HG03442 (cell line): ENCODE results near the gene TRIP6.
"Not testable (repeated sequence)": the region's sequence is repeated elsewhere in the genome, so short reads cannot be mapped to it uniquely, and the experiment has no call there.

ENCODE experiments used
- ATAC-seq: cut with Tn5 transposase; IDR thresholded peaks from one replicate; pipeline ENCODE4 v1.9.1; 2021; ENCODE audit warnings: mild to moderate bottlenecking, moderate library complexity; ENCODE audit not compliant: unreplicated experiment

Gene TRIP6

DNA sequence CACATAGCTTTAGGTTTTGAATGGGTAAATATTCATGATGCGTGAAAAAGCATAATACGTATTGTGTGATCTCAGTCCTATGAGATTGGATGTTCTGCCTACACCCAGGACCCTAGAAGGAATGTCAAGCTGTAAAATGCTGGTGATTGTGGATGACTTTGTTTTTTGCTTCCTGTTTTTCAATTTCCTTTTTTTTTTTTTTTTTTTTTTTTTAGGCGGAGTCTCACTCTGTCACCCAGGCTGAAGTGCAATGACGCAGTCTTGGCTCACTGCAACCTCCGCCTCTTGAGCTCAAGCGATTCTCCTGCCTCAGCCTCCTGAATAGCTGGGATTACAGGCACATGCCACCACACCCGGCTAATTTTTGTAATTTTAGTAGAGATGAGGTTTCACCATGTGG is 43.3 kb downstream of the TRIP6 start:
- ATAC-seq: not testable (repeated sequence)

DNA sequence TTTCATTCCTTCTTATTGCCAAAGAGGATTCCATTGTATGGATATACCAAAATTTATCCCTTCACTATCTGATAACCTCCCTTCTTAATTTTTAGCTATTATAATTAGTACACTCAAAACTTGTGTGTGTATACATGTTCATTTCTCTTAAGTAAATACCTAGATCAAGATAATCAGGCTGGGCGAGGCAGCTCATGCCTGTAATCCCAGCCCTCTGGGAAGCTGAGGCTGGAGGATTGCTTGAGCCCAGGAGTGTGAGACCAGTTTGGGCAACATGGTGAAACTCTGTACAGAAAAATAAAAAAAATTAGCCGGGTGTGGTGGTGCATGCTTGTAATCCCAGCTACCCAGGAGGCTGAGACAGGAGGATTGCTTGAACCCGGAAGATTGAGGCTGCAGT is 44.3 kb downstream of the TRIP6 start:
- ATAC-seq: no peak

DNA sequence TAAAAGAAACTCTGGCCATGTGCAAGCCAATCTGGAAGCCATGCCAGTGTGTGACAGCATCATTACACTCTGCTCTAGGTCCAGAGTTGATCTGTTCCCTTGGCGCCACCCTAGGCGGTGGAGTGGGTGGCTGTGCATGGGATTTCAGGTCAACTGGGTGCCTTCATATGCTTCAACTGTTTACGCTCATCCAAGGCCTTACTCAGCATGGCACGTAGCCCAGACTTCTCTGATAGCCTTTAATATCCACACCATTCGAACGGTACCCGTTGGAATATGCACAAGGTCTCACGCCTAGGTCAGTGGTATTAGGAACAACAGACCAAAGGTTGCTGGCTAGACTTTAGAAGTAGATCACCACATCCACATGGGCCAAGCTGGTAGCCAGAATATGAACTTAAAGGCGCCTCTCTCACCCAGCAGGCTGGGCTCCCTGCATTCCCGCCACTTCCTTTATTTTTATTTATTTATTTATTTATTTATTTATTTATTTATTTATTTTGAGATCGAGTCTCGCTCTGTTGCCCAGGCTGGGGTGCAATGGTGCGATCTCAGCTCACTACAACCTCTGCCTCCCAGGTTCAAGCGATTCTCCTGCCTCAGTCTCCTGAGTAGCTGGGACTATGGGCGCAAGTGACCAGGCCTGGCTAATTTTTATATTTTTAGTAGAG is 47.2 kb downstream of the TRIP6 start:
- no peak for ATAC-seq

DNA sequence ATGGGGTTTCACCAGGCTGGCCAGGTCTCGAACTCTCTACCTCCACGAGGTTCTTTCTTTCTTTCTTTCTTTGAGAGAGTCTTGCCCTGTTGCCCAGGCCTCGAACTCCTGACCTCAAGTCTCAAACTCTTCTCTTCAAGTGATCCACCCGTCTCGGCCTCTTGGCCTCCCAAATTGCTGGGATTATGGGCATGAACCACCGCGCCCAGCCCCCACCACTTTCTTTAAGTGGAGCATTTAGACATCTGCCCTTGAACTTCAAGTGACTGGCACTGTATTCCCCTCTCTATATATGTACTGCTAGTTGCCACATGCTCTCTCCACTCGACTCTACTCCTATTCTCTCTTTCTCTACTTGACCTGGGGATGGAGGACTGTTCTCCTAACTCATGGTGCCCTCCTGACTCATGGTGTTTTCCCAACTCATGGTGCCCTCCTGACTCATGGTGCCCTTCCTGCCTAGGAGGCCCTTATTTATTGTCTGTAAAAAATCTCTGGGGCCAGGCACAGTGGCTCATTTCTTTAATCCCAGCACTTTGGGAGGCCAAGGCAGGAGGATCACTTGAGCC is 47.8 kb downstream of the TRIP6 start:
- no peak for ATAC-seq

DNA sequence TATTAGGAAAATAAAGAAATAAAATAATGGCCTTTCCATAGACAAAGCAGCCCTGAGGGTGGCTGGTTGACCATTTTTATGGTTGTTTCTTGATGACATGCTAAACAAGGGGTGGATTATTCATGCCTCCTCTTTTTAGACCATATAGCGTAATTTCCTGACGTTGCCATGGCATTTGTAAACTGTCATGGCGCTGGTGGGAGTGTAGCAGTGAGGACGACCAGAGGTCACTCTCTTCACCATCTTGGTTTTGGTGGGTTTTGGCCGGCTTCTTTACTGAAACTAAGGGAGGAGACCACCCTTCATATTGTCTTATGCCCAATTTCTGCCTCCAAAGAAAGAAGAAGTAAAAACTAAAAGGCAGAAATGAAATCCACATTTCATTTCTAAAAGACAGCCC is 52.1 kb downstream of the TRIP6 start:
- ATAC-seq: not testable (repeated sequence)

DNA sequence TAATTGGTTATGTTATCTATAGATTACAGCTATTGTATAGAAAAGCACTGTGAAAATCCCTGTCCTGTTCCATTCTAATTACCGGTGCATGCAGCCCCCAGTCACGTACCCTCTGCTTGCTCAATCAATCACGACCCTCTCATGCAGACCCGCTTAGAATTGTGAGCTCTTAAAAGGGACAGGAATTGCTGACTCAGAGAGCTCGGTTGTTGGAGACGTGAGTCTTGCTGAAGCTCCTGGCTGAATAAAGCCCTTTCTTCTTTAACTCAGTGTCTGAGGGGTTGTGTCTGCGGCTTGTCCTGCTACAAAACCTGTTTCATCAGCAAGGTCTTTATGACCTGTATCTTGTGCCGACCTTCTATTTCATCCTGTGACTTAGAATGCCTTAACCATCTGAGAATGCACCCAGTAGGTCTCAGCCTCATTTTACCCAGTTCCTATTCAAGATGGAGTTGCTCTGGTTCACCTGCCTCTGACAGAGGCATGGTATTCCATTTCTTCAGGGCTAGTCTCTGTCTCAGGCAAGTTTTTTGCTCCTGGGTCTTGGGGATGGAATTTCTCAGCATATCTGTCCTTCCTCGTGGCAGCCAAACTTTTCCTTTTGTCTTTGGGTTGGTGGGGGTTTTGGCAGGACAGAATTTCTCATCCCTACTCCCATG is 52.7 kb downstream of the TRIP6 start:
- not testable (repeated sequence) for ATAC-seq

DNA sequence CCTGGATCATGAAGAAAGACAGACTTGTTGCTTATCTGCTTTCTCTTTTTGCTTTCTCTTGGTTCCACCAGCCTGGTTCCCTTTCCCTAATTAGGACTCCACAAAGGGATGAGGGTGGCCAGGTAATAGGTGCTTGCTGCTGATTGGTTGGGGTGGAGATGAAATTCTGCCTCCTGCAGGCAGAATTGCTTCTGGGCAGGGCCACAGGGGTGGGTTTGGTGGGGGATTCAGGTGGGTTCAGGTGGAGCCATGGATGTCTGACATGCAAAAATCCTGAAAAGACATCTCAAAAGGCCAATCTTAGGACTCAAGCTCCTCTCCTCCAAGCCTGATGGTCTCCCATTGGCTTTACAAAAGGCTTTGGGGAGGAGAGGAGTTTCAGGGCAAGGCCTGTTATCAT is 53.9 kb downstream of the TRIP6 start:
- no peak for ATAC-seq
